Brain microvascular endothelial cell (primary cell): ENCODE results near the gene TMEM106C.
A peak's percentile ranks its signal among the peaks of the same experiment; 100 is the strongest.

ENCODE experiments used
- DNase-seq: peaks from one replicate; pipeline ENCODE4 v3.0.0-alpha.2; 2020
- H3K27ac ChIP-seq: fragments of 250-450 bp; sonication (Bioruptor Pico); 2 replicates; pipeline ENCODE4 v1.5.1; 2020; ENCODE audit warnings: mild to moderate bottlenecking, moderate library complexity
- H3K27me3 ChIP-seq: fragments of 250-450 bp; sonication (Bioruptor Pico); replicated peaks from 2 replicates; pipeline ENCODE4 v1.5.1; 2020; ENCODE audit warnings: mild to moderate bottlenecking
- H3K36me3 ChIP-seq: fragments of 250-450 bp; sonication (Bioruptor Pico); replicated peaks from 2 replicates; pipeline ENCODE4 v1.5.1; 2020; ENCODE audit warnings: mild to moderate bottlenecking
- H3K4me3 ChIP-seq: 2 replicates; pipeline ENCODE4 v1.5.1; 2011; ENCODE audit warnings: low read depth, mild to moderate bottlenecking, control low read depth, low read length, moderate library complexity
- CTCF ChIP-seq: IDR thresholded peaks from 2 replicates; pipeline ENCODE4 v1.5.1; 2011; ENCODE audit warnings: low read depth, mild to moderate bottlenecking, moderate library complexity, low read length, control low read depth, inconsistent platforms; ENCODE audit errors: missing control alignments
- in situ Hi-C: cut with HindIII; loops from 2 replicates; pipeline ENCODE4 v1.10.0; 2017; ENCODE audit warnings: low sequenced_read_pairs, low pct_ligation_motif_present

The TMEM106C gene

GRCh38 chr12:47993491-47993890 lies 30.1 kb downstream of the TMEM106C start:
- in situ Hi-C loops = no loop called here
- no peak overlapping the region for H3K27ac ChIP-seq
- TF ChIP-seq CTCF = no peak
- peaks cover 4% of the 10 kb centered on the region for H3K27me3 ChIP-seq
- H3K36me3 ChIP-seq = no peaks in the 10 kb centered on the region
- H3K4me3 ChIP-seq = no peak overlapping the region
- no peak for DNase-seq

- TF ChIP-seq CTCF = no peak
- in situ Hi-C loops = no loop called here
- no peak overlapping the region for H3K27ac ChIP-seq
- H3K4me3 ChIP-seq = no peak overlapping the region
- peaks cover 4% of the 10 kb centered on the region for H3K27me3 ChIP-seq
- peak; percentile 22 for DNase-seq
- H3K36me3 ChIP-seq = no peaks in the 10 kb centered on the region
Observed at GRCh38 chr12:47995981-47996401, 32.6 kb downstream of the TMEM106C start.

- H3K36me3 ChIP-seq = no peaks in the 10 kb centered on the region
- in situ Hi-C loops = no loop called here
Observed at GRCh38 chr12:47997321-47997720, 33.9 kb downstream of the TMEM106C start.

GRCh38 chr12:47999816-48000215 lies 36.4 kb downstream of the TMEM106C start:
- no peak overlapping the region for H3K4me3 ChIP-seq
- no peak for TF ChIP-seq CTCF
- in situ Hi-C loops = no loop called here
- no peaks in the 10 kb centered on the region for H3K36me3 ChIP-seq
- no peak overlapping the region for H3K27ac ChIP-seq
- DNase-seq = no peak
- peaks cover 25% of the 10 kb centered on the region for H3K27me3 ChIP-seq

More at GRCh38 chr12:47997321-47997720, 33.9 kb downstream of the TMEM106C start:
- no peak for TF ChIP-seq CTCF
- Histone ChIP-seq H3K4me3 (no peak overlapping the region), H3K27me3 (peaks cover 4% of the 10 kb centered on the region), H3K27ac (no peak overlapping the region)
- DNase-seq = no peak

GRCh38 chr12:48000878-48001504 lies 37.6 kb downstream of the TMEM106C start:
- peaks cover 37% of the 10 kb centered on the region for H3K27me3 ChIP-seq
- TF ChIP-seq CTCF = peak; percentile 28

More at GRCh38 chr12:48000878-48001504, 37.6 kb downstream of the TMEM106C start:
- in situ Hi-C loops = no loop called here
- no peak overlapping the region for H3K27ac ChIP-seq
- no peaks in the 10 kb centered on the region for H3K36me3 ChIP-seq
- H3K4me3 ChIP-seq = peak overlapping the region; percentile 60
- peak; percentile 77 for DNase-seq
